Testis (tissue), 2 donors: Measurements from ENCODE around the gene BLMH.

Source experiments
- CTCF ChIP-seq, 3 experiments: fragments of 450-650 bp in 2 of 3; fragments of 200-600 bp in 1 of 3; sonication (generic) in 1 of 3; IDR thresholded peaks; one replicate each; pipeline ENCODE4 v1.5.1; 2016 to 2019; ENCODE audit warnings: antibody characterized with exemption in 3 of 3, mild to moderate bottlenecking in 2 of 3, moderate library complexity in 1 of 3
- POLR2A ChIP-seq: fragments of 450-650 bp; IDR thresholded peaks from one replicate; pipeline ENCODE4 v1.6.1; 2017; ENCODE audit warnings: antibody characterized with exemption, mild to moderate bottlenecking, moderate library complexity

DNA sequence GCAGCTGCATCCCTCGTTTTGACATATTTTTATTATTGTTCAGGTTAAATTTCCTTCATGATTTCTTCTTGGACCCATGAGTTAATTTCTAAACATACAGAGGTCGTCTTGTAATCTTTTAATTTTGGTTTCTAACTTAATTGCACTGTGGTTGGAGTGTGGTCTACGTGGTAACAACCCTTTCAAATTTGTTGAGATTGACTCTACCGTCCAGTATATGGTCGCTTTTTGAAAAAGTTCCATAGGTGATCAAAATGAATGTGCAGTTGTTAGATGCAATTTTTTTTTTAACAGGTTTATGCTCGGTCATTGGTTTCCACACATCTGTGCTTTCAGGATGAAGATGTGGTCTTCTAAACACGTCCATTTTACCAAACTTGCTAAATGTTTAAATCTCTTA lies 45.3 kb downstream of the BLMH start:
- TF ChIP-seq CTCF (IDR thresholded peaks at IDR 0.05) (no peak), POLR2A (no peak)
